OCI-LY3 (cell line): ENCODE results near the gene TRIM7.
A peak's percentile ranks its signal among the peaks of the same experiment; 100 is the strongest.
"Not testable (repeated sequence)": the region's sequence is repeated elsewhere in the genome, so short reads cannot be mapped to it uniquely, and the experiment has no call there.

Experiments
- H2AFZ ChIP-seq: fragments of 200-600, 300-600 bp; shearing (Covaris generic); 2 replicates; pipeline ENCODE4 v1.6.0; 2014; ENCODE audit warnings: antibody characterized with exemption, low read depth, low read length
- H3K27ac ChIP-seq: fragments of 200-600, 300-600 bp; sonication (generic); 2 replicates; pipeline ENCODE4 v1.5.1; 2014; ENCODE audit warnings: mild to moderate bottlenecking, low read length, moderate library complexity, mixed read lengths
- H3K27me3 ChIP-seq: fragments of 200-600, 300-600 bp; sonication (generic); 2 replicates; pipeline ENCODE4 v1.6.1; 2014; ENCODE audit warnings: low read depth, low read length, mixed read lengths
- H3K36me3 ChIP-seq: fragments of 200-600, 300-600 bp; sonication (generic); replicated peaks from 2 replicates; pipeline ENCODE3; 2014; ENCODE audit warnings: low read depth, low read length, mixed read lengths
- H3K4me1 ChIP-seq: fragments of 300-600, 200-600 bp; sonication (generic); 2 replicates; pipeline ENCODE4 v1.6.1; 2014; ENCODE audit warnings: low read length, mixed read lengths
- H3K4me2 ChIP-seq: fragments of 200-600, 300-600 bp; sonication (generic); 2 replicates; pipeline ENCODE4 v1.6.1; 2014; ENCODE audit warnings: low read length, mixed read lengths
- H3K4me3 ChIP-seq: fragments of 300-600, 200-600 bp; sonication (generic); 2 replicates; pipeline ENCODE4 v1.5.1; 2014; ENCODE audit warnings: antibody characterized with exemption, mild to moderate bottlenecking, low read length, moderate library complexity
- H3K79me2 ChIP-seq: fragments of 300-600, 200-600 bp; shearing (Covaris generic); 2 replicates; pipeline ENCODE4 v1.6.1; 2014; ENCODE audit warnings: mild to moderate bottlenecking, low read length, mixed read lengths
- H3K9ac ChIP-seq: fragments of 300-600, 200-600 bp; shearing (Covaris generic); 2 replicates; pipeline ENCODE4 v1.6.0; 2014; ENCODE audit warnings: mild to moderate bottlenecking, low read length, moderate library complexity
- H3K9me3 ChIP-seq: fragments of 200-600, 300-600 bp; shearing (Covaris generic); 2 replicates; pipeline ENCODE4 v1.6.1; 2014; ENCODE audit warnings: low read length, mixed read lengths; ENCODE audit not compliant: insufficient read depth
- H4K20me1 ChIP-seq: fragments of 200-600, 300-600 bp; sonication (generic); 2 replicates; pipeline ENCODE4 v1.6.1; 2016; ENCODE audit warnings: low read length, mixed read lengths; ENCODE audit not compliant: insufficient read depth
- EZH2phosphoT487 ChIP-seq: fragments of 200-600 bp; shearing (Covaris generic); IDR thresholded peaks from 2 replicates; pipeline ENCODE4 v1.6.1; 2018; ENCODE audit warnings: antibody characterized with exemption, mixed run types, low read depth
- TF ChIP-seq, protein P1 (sequence below): fragments of 200-600, 300-600 bp; sonication (generic); IDR thresholded peaks from 2 replicates; pipeline ENCODE4 v1.5.1; 2014; ENCODE audit warnings: antibody characterized with exemption, low read length, low read depth

Gene TRIM7

GRCh38 chr5:181184845-181185216 is 20.2 kb downstream of the TRIM7 start:
- peak overlapping the region; percentile 68 for H3K4me2 ChIP-seq
- peak overlapping the region; percentile 91 for H3K4me3 ChIP-seq
- H3K79me2 ChIP-seq = no peaks in the 10 kb centered on the region
- no peaks in the 10 kb centered on the region for H4K20me1 ChIP-seq
- no peaks in the 10 kb centered on the region for H3K36me3 ChIP-seq
- peak overlapping the region; percentile 69; the same call in 1 of the 2 replicates for H2AFZ ChIP-seq
- H3K4me1 ChIP-seq = peaks cover 14% of the 10 kb centered on the region
- peak overlapping the region; percentile 57 for H3K27ac ChIP-seq
- no peaks in the 10 kb centered on the region for H3K9me3 ChIP-seq
- TF ChIP-seq EZH2phosphoT487 = no peak
- TF ChIP-seq, protein P1, sequence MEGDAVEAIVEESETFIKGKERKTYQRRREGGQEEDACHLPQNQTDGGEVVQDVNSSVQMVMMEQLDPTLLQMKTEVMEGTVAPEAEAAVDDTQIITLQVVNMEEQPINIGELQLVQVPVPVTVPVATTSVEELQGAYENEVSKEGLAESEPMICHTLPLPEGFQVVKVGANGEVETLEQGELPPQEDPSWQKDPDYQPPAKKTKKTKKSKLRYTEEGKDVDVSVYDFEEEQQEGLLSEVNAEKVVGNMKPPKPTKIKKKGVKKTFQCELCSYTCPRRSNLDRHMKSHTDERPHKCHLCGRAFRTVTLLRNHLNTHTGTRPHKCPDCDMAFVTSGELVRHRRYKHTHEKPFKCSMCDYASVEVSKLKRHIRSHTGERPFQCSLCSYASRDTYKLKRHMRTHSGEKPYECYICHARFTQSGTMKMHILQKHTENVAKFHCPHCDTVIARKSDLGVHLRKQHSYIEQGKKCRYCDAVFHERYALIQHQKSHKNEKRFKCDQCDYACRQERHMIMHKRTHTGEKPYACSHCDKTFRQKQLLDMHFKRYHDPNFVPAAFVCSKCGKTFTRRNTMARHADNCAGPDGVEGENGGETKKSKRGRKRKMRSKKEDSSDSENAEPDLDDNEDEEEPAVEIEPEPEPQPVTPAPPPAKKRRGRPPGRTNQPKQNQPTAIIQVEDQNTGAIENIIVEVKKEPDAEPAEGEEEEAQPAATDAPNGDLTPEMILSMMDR = no peak
- no peaks in the 10 kb centered on the region for H3K27me3 ChIP-seq
- no peak overlapping the region; the same call in 1 of the 2 replicates for H3K9ac ChIP-seq

DNA sequence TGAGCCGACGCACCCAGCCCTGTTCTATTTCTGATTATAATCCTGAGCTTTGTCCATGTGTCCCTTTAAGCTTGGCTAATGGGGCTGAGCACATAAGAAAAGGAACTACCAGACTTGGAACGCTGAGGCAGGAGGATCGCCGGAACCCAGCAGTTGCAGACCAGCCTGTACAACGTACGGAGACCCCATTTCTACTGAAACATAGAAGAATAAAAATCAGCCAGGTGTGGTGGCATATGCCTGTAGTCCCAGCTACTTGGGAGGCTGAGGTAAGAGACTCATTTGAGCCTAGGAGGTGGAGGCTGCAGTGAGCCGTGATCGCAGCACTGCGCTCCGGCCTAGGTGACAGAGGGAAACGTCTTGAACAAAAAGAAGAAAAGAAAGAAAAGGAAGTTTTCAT is 22.3 kb downstream of the TRIM7 start:
- H3K4me3 ChIP-seq = peak overlapping the region; percentile 69
- H4K20me1 ChIP-seq = no peaks in the 10 kb centered on the region
- H3K4me1 ChIP-seq = peaks cover 14% of the 10 kb centered on the region

DNA sequence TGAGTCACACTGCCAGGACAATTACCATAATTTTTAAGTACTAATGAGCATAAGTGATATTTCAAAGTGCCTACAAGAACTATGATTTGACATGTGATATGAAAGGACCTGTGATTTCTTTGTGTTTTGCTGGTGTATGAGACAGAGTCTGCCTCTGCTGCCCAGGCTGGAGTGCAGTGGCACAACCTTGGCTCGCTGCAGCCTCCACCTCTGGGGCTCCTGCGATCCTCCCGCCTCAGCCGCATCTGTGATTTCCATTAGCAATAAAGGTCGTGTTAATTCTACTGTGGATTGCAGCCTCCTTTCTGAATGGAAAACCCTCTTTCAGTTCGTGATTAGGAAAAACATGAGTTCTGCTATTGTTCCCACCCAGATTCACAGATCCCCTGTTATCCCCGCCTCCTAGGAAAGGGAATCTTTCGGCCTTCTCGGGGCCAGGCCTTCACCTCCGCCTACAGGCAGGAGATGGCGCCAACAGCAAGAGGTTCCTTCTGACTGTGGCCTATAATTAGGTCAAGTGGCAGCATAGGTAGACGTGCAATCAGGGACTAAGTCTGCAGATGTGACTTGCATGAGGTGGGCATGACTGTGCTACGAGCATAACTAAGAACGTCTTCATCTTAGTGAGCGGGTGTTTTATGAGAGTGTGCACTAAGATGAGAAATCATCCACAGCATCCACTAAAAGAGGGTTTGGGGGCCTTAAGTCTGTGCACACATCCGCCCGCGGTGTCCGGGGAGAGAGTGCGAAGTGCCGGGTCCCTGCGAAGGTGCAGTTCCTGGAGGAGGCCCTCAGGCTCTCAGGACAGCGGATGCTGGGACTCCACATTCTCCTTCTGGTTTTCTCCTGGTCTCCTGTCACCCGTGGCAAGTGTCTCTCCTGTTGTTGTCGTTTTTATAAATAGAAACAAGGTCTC is 23.1 kb downstream of the TRIM7 start:
- peak overlapping the region; percentile 69 for H3K4me3 ChIP-seq
- peak overlapping the region; percentile 79 for H3K4me2 ChIP-seq
- 0 out of 2 replicates have a peak overlapping the region, but pooled peaks have one; percentile 10 for H3K9ac ChIP-seq
- no peaks in the 10 kb centered on the region for H3K27me3 ChIP-seq
- no peaks in the 10 kb centered on the region for H4K20me1 ChIP-seq
- H3K36me3 ChIP-seq = no peaks in the 10 kb centered on the region
- peaks cover 14% of the 10 kb centered on the region for H3K4me1 ChIP-seq
- H3K9me3 ChIP-seq = no peaks in the 10 kb centered on the region
- H3K27ac ChIP-seq = no peak overlapping the region
- TF ChIP-seq EZH2phosphoT487 = no peak
- TF ChIP-seq, protein P1 = peak; percentile 90
- H2AFZ ChIP-seq = peak overlapping the region; percentile 66
- no peaks in the 10 kb centered on the region for H3K79me2 ChIP-seq

More for the DNA sequence above, 22.3 kb downstream of the TRIM7 start:
- peak overlapping the region; percentile 79 for H3K4me2 ChIP-seq
- H3K36me3 ChIP-seq = no peaks in the 10 kb centered on the region
- H3K9ac ChIP-seq = 0 out of 2 replicates have a peak overlapping the region, but pooled peaks have one; percentile 10
- H3K79me2 ChIP-seq = no peaks in the 10 kb centered on the region
- no peak for TF ChIP-seq EZH2phosphoT487
- TF ChIP-seq, protein P1 = no peak
- peak overlapping the region; percentile 66 for H2AFZ ChIP-seq
- no peak overlapping the region for H3K27ac ChIP-seq
- no peaks in the 10 kb centered on the region for H3K27me3 ChIP-seq
- H3K9me3 ChIP-seq = no peaks in the 10 kb centered on the region

- not testable (repeated sequence) for H3K36me3 ChIP-seq, H3K79me2 ChIP-seq
Observed at GRCh38 chr5:181177559-181177958, 27.4 kb downstream of the TRIM7 start.

More at GRCh38 chr5:181177559-181177958, 27.4 kb downstream of the TRIM7 start:
- H3K9me3 ChIP-seq, H2AFZ ChIP-seq, H3K27me3 ChIP-seq, H3K9ac ChIP-seq, H3K4me2 ChIP-seq, H4K20me1 ChIP-seq, H3K4me3 ChIP-seq, H3K27ac ChIP-seq: not testable (repeated sequence)
- H3K4me1 ChIP-seq = peaks cover 10% of the 10 kb centered on the region
